Loucy (cell line): Measurements from ENCODE around the gene CDCP2.

Source experiments
- CTCF ChIP-seq: fragments of 200-600 bp; sonication (generic); conservative IDR thresholded peaks from 2 replicates; pipeline ENCODE4 v1.5.1; 2014; ENCODE audit warnings: mild to moderate bottlenecking, antibody characterized with exemption, low read length
- EZH2phosphoT487 ChIP-seq: fragments of 200-600 bp; IDR thresholded peaks from 2 replicates; pipeline ENCODE4 v1.6.1; 2018; ENCODE audit warnings: antibody characterized with exemption, mild to moderate bottlenecking, moderate library complexity, borderline replicate concordance

- TF ChIP-seq CTCF, result no peak
- TF ChIP-seq EZH2phosphoT487, result no peak
Observed at GRCh38 chr1:54180701-54181360, 28.0 kb upstream of the CDCP2 start.
